GM18517 (cell line): ENCODE results near the gene CCDC12.

Experiments
- ATAC-seq: cut with Tn5 transposase; IDR thresholded peaks from one replicate; pipeline ENCODE4 v1.9.1; 2021; ENCODE audit warnings: mild to moderate bottlenecking, moderate library complexity; ENCODE audit not compliant: unreplicated experiment

Gene CCDC12

GRCh38 chr3:46976326-46977190 is at the start of gene CCDC12:
Gene CCDC12 (minus strand): TSS chr3:46976745. CDS start chr3:46976732, 13 bp downstream.
- peak; percentile 66 for ATAC-seq

- ATAC-seq: no peak
Observed at GRCh38 chr3:47024932-47025331, 48.4 kb upstream of the CCDC12 start.

- ATAC-seq: no peak
Observed at GRCh38 chr3:47022641-47023071, 46.1 kb upstream of the CCDC12 start.

- no peak for ATAC-seq
Observed at GRCh38 chr3:47020311-47020710, 43.8 kb upstream of the CCDC12 start.

- no peak for ATAC-seq
Observed at GRCh38 chr3:47019201-47019600, 42.7 kb upstream of the CCDC12 start.

- ATAC-seq: no peak
Observed at GRCh38 chr3:47018269-47018611, 41.7 kb upstream of the CCDC12 start.

GRCh38 chr3:47017504-47018268 is 41.1 kb upstream of the CCDC12 start:
- ATAC-seq: no peak

- ATAC-seq: no peak
Observed at GRCh38 chr3:47016934-47017435, 40.4 kb upstream of the CCDC12 start.

GRCh38 chr3:47016086-47016933 is 39.8 kb upstream of the CCDC12 start:
- no peak for ATAC-seq

- ATAC-seq: no peak
Observed at GRCh38 chr3:47015151-47015550, 38.6 kb upstream of the CCDC12 start.

GRCh38 chr3:47014036-47014435 is 37.5 kb upstream of the CCDC12 start:
- no peak for ATAC-seq

GRCh38 chr3:47013231-47013630 is 36.7 kb upstream of the CCDC12 start:
- ATAC-seq: no peak

- ATAC-seq: no peak
Observed at GRCh38 chr3:47012342-47013230, 36.0 kb upstream of the CCDC12 start.

- no peak for ATAC-seq
Observed at GRCh38 chr3:47011371-47011770, 34.8 kb upstream of the CCDC12 start.

GRCh38 chr3:47010910-47011309 is 34.4 kb upstream of the CCDC12 start:
- no peak for ATAC-seq

- no peak for ATAC-seq
Observed at GRCh38 chr3:47010111-47010712, 33.7 kb upstream of the CCDC12 start.

- peak; percentile 81 for ATAC-seq
Observed at GRCh38 chr3:47009225-47010110, 32.9 kb upstream of the CCDC12 start.

- ATAC-seq: no peak
Observed at GRCh38 chr3:47008851-47009224, 32.3 kb upstream of the CCDC12 start.
